Measurements from ENCODE around the gene CFAP92. TPM values are rescaled to one million over a fixed set of nuclear protein-coding genes. Genes with fewer than 3 reads are reported as not detected.

Gene CFAP92
- total RNA-seq, 1 donor from 2014 or later: 3.7 TPM

- peaks cover 3% of the 10 kb centered on the region for H3K27me3 Mint-ChIP-seq (ENCODE audit: unreplicated experiment)
- H3K4me1 Mint-ChIP-seq (ENCODE audit: unreplicated experiment): no peaks in the 10 kb centered on the region
- TF ChIP-seq, protein P1, sequence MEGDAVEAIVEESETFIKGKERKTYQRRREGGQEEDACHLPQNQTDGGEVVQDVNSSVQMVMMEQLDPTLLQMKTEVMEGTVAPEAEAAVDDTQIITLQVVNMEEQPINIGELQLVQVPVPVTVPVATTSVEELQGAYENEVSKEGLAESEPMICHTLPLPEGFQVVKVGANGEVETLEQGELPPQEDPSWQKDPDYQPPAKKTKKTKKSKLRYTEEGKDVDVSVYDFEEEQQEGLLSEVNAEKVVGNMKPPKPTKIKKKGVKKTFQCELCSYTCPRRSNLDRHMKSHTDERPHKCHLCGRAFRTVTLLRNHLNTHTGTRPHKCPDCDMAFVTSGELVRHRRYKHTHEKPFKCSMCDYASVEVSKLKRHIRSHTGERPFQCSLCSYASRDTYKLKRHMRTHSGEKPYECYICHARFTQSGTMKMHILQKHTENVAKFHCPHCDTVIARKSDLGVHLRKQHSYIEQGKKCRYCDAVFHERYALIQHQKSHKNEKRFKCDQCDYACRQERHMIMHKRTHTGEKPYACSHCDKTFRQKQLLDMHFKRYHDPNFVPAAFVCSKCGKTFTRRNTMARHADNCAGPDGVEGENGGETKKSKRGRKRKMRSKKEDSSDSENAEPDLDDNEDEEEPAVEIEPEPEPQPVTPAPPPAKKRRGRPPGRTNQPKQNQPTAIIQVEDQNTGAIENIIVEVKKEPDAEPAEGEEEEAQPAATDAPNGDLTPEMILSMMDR (IDR thresholded peaks at IDR 0.05; ENCODE audit: unreplicated experiment): no peak
- H3K36me3 Mint-ChIP-seq (ENCODE audit: low read depth, unreplicated experiment): peaks cover 38% of the 10 kb centered on the region
- no peak for DNase-seq (ENCODE audit: low spot score)
- peak overlapping the region; percentile 56 for H3K4me3 Mint-ChIP-seq (ENCODE audit: unreplicated experiment)
- H3K9me3 Mint-ChIP-seq (ENCODE audit: unreplicated experiment): no peaks in the 10 kb centered on the region
- peak overlapping the region; percentile 54 for H3K27ac Mint-ChIP-seq (ENCODE audit: unreplicated experiment)
These were observed 87.7 kb downstream of the CFAP92 start for GRCh38 chr3:128906031-128906803.

DNA sequence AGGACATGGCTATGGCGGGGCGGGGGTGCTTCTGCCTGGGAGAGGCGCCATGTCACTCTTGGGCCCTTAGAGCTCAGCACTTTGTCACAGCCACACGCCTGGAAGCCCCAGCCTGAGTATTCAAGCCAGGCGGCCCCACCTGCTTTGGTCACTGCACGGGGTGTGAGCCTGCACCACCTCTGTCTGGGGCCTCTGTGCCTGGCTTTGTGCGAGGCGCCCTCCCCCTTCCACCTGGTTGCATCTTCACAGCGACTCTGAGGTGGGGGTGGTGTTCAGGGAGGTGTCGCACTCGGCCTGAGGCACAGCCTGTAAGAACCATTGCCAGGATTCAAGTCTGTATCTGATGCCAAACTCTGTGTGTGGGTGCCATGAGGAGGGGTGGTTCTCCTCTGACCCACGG is 90.4 kb downstream of the CFAP92 start:
- Mint-ChIP-seq H3K27ac (ENCODE audit: unreplicated experiment) (no peak overlapping the region), H3K27me3 (ENCODE audit: unreplicated experiment) (peaks cover 3% of the 10 kb centered on the region)
- TF ChIP-seq, protein P1 (IDR thresholded peaks at IDR 0.05; ENCODE audit: unreplicated experiment): no peak

DNA sequence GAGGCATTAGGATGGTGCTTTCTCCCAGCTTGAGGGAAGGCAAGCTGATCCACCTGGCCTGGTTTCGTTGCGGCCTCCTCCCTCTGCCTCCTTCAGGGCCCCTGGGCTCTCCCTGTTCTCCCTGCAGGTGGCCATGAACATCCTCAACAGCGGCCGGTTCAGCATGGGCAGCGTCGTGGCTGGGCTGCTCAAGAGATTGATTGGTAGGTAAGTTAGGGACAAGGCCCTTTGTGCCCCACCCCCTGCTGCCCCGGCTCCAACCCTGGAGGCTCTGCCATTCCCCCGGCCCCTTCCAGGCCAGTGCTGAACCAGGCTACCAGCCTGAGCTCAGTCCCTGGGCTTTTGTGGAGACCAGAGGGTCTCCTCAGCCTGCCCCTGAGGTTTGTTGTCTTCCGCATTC is 91.5 kb downstream of the CFAP92 start:
- no peak for DNase-seq (ENCODE audit: low spot score)
- H3K27ac Mint-ChIP-seq (ENCODE audit: unreplicated experiment): no peak overlapping the region
- H3K9me3 Mint-ChIP-seq (ENCODE audit: unreplicated experiment): no peaks in the 10 kb centered on the region
- peaks cover 54% of the 10 kb centered on the region for H3K36me3 Mint-ChIP-seq (ENCODE audit: low read depth, unreplicated experiment)
- H3K4me3 Mint-ChIP-seq (ENCODE audit: unreplicated experiment): no peak overlapping the region
- TF ChIP-seq, protein P1 (IDR thresholded peaks at IDR 0.05; ENCODE audit: unreplicated experiment): no peak
- H3K27me3 Mint-ChIP-seq (ENCODE audit: unreplicated experiment): peaks cover 3% of the 10 kb centered on the region
- H3K4me1 Mint-ChIP-seq (ENCODE audit: unreplicated experiment): no peaks in the 10 kb centered on the region

More for the DNA sequence above, 90.4 kb downstream of the CFAP92 start:
- Mint-ChIP-seq H3K4me1 (ENCODE audit: unreplicated experiment) (no peaks in the 10 kb centered on the region), H3K4me3 (ENCODE audit: unreplicated experiment) (no peak overlapping the region), H3K9me3 (ENCODE audit: unreplicated experiment) (no peaks in the 10 kb centered on the region), H3K36me3 (ENCODE audit: low read depth, unreplicated experiment) (peaks cover 52% of the 10 kb centered on the region)
- DNase-seq (ENCODE audit: low spot score): no peak

GRCh38 chr3:128895843-128896697 is 97.8 kb downstream of the CFAP92 start:
- Mint-ChIP-seq H3K27ac (ENCODE audit: unreplicated experiment) (no peak overlapping the region), H3K9me3 (ENCODE audit: unreplicated experiment) (no peaks in the 10 kb centered on the region), H3K36me3 (ENCODE audit: low read depth, unreplicated experiment) (peaks cover 53% of the 10 kb centered on the region), H3K4me3 (ENCODE audit: unreplicated experiment) (peak overlapping the region; percentile 39), H3K27me3 (ENCODE audit: unreplicated experiment) (peaks cover 1% of the 10 kb centered on the region), H3K4me1 (ENCODE audit: unreplicated experiment) (no peaks in the 10 kb centered on the region)
- DNase-seq (ENCODE audit: low spot score): no peak
- TF ChIP-seq, protein P1 (IDR thresholded peaks at IDR 0.05; ENCODE audit: unreplicated experiment): no peak

All from endothelial cell (in vitro differentiated cells).